Adrenal gland (tissue), 12 donors: ENCODE measurements around the gene MMP20. TPM values are rescaled to one million over a fixed set of nuclear protein-coding genes. Genes with fewer than 3 reads are reported as not detected.
"Not testable (repeated sequence)": the region's sequence is repeated elsewhere in the genome, so short reads cannot be mapped to it uniquely, and the experiment has no call there.

Experiments
- DNase-seq, 7 donors: peaks; one replicate each; pipeline ENCODE4 v3.0.0-alpha.2; 2019 to 2020
- H3K27ac ChIP-seq, 5 donors: fragments of 200-600 bp; sonication (generic) in 4 of 5; 1 replicate in 3 of 5; 2 replicates in 2 of 5; pipeline versions ENCODE4 v1.5.1 to v1.8.0; 2016 to 2020; ENCODE audit warnings: mild to moderate bottlenecking in 1 of 5
- H3K27me3 ChIP-seq: fragments of 200-600 bp; 2 replicates; pipeline ENCODE4 v1.8.0; 2021
- H3K36me3 ChIP-seq, 2 donors: fragments of 200-600 bp; replicated peaks in 1 of 2; 1 replicate in 1 of 2; 2 replicates in 1 of 2; pipeline versions ENCODE4 v1.5.1 to v1.8.0; 2018 to 2022
- H3K4me1 ChIP-seq, 2 donors: fragments of 200-600 bp; replicated peaks in 1 of 2; 1 replicate in 1 of 2; 2 replicates in 1 of 2; pipeline versions ENCODE4 v1.5.1 to v1.8.0; 2018 to 2021
- H3K4me3 ChIP-seq, 4 donors: fragments of 200-600 bp; sonication (generic) in 3 of 4; one replicate each; pipeline ENCODE4 v1.5.1; 2016 to 2018
- H3K9me3 ChIP-seq, 3 donors: fragments of 200-600 bp; sonication (generic) in 1 of 3; replicated peaks in 1 of 3; 1 replicate in 2 of 3; 2 replicates in 1 of 3; pipeline versions ENCODE4 v1.5.1 to v1.8.0; 2016 to 2021
- CTCF ChIP-seq, 6 experiments: fragments of 450-650 bp in 4 of 6; fragments of 200-600 bp in 2 of 6; sonication (generic) in 1 of 6; IDR thresholded peaks; 1 replicate in 5 of 6; 2 replicates in 1 of 6; pipeline versions ENCODE4 v1.5.1 to v1.8.0; 2016 to 2021; ENCODE audit warnings: antibody characterized with exemption in 6 of 6, mild to moderate bottlenecking in 2 of 6, moderate library complexity in 1 of 6
- POLR2A ChIP-seq, 2 donors: fragments of 450-650 bp; IDR thresholded peaks; one replicate each; pipeline ENCODE4 v1.6.1; 2017; ENCODE audit warnings: antibody characterized with exemption in 2 of 2, mild to moderate bottlenecking in 2 of 2, moderate library complexity in 1 of 2
- WGBS, 4 donors: extraction: QIAGEN DNeasy Blood & Tissue Kit in 2 of 4; methylation state at CpG; one replicate each; pipeline versions ENCODE4 v1.1.5 to v1.1.7; 2013 to 2017; 5-methylcytosine and 5-hydroxymethylcytosine counted together
- intact Hi-C, 2 donors: fragments of 100-400 bp; cut with DNase I; formaldehyde crosslinking; loops; one replicate each; pipeline versions ENCODE4 v1.14.1 to v1.15.0; 2022 to 2023
- polyA plus RNA-seq, 3 donors: library from polyadenylated mRNA; stranded (reverse); fragments of 200-250 nt in 2 of 3; fragments of 350-450 nt in 1 of 3; fragmentation: Illumina TruSeq in 1 of 3; extraction: RNeasy Lipid Tissue Mini Kit (QIAGEN cat#74804) in 1 of 3; gene quantifications; one replicate each; pipeline ENCODE4 v1.2.3, GENCODE V29; 2013 to 2014
- total RNA-seq, 9 donors: library from RNA; depleted of rRNA in 4 of 9; stranded (reverse); fragments of >200 nt in 4 of 9; fragments of 120-200 nt in 1 of 9; fragmentation: NEBNext Ultra II Directional in 1 of 9; extraction: Animal tissue kit (Norgen Biotek cat#: 25700) in 1 of 9; gene quantifications; one replicate each; pipeline versions ENCODE4 v1.1.0 to v1.2.4, GENCODE V29; 2013 to 2023
- donor health status: healthy with polysubstance abuse.
- donor health status: Bipolar disorder and iron deficiency.
- donor health status: DM: yes; HTN: yes; CAD: no.
- donor health status: DM: no; HTN: no; CAD: no.
- donor health status: DM: no; HTN: no; CAD: no.
- donor health status: DM: yes; HTN: yes; CAD: no.

MMP20 gene
- total and polyA plus RNA-seq, 12 donors = not detected

GRCh38 chr11:102632026-102632425 lies 6.9 kb upstream of the MMP20 start:
- Histone ChIP-seq H3K36me3 (no peaks in the 10 kb centered on the region), H3K27ac (no peak overlapping the region), H3K4me1 (no peaks in the 10 kb centered on the region), H3K4me3 (no peak overlapping the region), H3K27me3 (peaks cover 8% of the 10 kb centered on the region), H3K9me3 (no peaks in the 10 kb centered on the region)
- intact Hi-C loops = no loop called here
- TF ChIP-seq POLR2A (IDR thresholded peaks at IDR 0.05) (no peak), CTCF (IDR thresholded peaks at IDR 0.05) (no peak)
- no peak for DNase-seq
- 81 to 100% (median 87%) methylated on average over 1 of the region's 1 CpG for WGBS, 4 donors

- H3K36me3 ChIP-seq = no peaks in the 10 kb centered on the region
- DNase-seq = no peak
- no peaks in the 10 kb centered on the region for H3K9me3 ChIP-seq
- H3K4me3 ChIP-seq = no peak overlapping the region
- TF ChIP-seq CTCF (IDR thresholded peaks at IDR 0.05) (no peak), POLR2A (IDR thresholded peaks at IDR 0.05) (no peak)
- peaks cover 8% of the 10 kb centered on the region for H3K27me3 ChIP-seq
- H3K27ac ChIP-seq = no peak overlapping the region
- H3K4me1 ChIP-seq = no peaks in the 10 kb centered on the region
- 59 to 73% (median 64%) methylated on average over 9 to 11 of the region's 11 CpGs for WGBS, 4 donors
- intact Hi-C loops = no loop called here
Measured at GRCh38 chr11:102630598-102631448, 5.7 kb upstream of the MMP20 start.

- 56 to 85% (median 78%) methylated on average over 1 of the region's 1 CpG for WGBS, 4 donors
Measured at GRCh38 chr11:102629908-102630307, 4.8 kb upstream of the MMP20 start.

GRCh38 chr11:102626676-102627075 lies 1.5 kb upstream of the MMP20 start:
- Histone ChIP-seq H3K9me3 (no peaks in the 10 kb centered on the region), H3K4me3 (no peak overlapping the region), H3K27me3 (peaks cover 11% of the 10 kb centered on the region), H3K36me3 (no peaks in the 10 kb centered on the region), H3K4me1 (no peaks in the 10 kb centered on the region), H3K27ac (no peak overlapping the region)
- 47 to 59% (median 52%) methylated on average over 1 of the region's 1 CpG for WGBS, 4 donors
- DNase-seq = no peak
- intact Hi-C loops = no loop called here
- no peak for TF ChIP-seq POLR2A (IDR thresholded peaks at IDR 0.05)
- TF ChIP-seq CTCF (IDR thresholded peaks at IDR 0.05) = no peak

More at GRCh38 chr11:102629908-102630307, 4.8 kb upstream of the MMP20 start:
- H3K27ac ChIP-seq, H3K9me3 ChIP-seq, H3K36me3 ChIP-seq, intact Hi-C loops, H3K4me1 ChIP-seq, H3K27me3 ChIP-seq, H3K4me3 ChIP-seq, DNase-seq: not testable (repeated sequence)

- DNase-seq = no peak
- peaks cover 11% of the 10 kb centered on the region for H3K27me3 ChIP-seq
- no peaks in the 10 kb centered on the region for H3K4me1 ChIP-seq
- H3K4me3 ChIP-seq = no peak overlapping the region
- no peaks in the 10 kb centered on the region for H3K9me3 ChIP-seq
- H3K27ac ChIP-seq = no peak overlapping the region
- TF ChIP-seq CTCF (IDR thresholded peaks at IDR 0.05) (no peak), POLR2A (IDR thresholded peaks at IDR 0.05) (no peak)
- intact Hi-C loops = no loop called here
- no peaks in the 10 kb centered on the region for H3K36me3 ChIP-seq
- WGBS, 4 donors = 76 to 86% (median 81%) methylated on average over 8 of the region's 8 CpGs
Measured at GRCh38 chr11:102623998-102624397, 1.1 kb downstream of the MMP20 start.
